ENCODE data around the gene BNC2.

BNC2 gene

GRCh38 chr9:16364347-16364746, 506.1 kb downstream of the BNC2 start:
- DNase-seq (ENCODE audit: low read depth) = no peak

GRCh38 chr9:16363916-16364315, 506.6 kb downstream of the BNC2 start:
- DNase-seq (ENCODE audit: low read depth) = no peak

- DNase-seq (ENCODE audit: low read depth) = no peak
These were observed 507.2 kb downstream of the BNC2 start for GRCh38 chr9:16363073-16363781.

- DNase-seq (ENCODE audit: low read depth) = no peak
These were observed 508.5 kb downstream of the BNC2 start for GRCh38 chr9:16361939-16362338.

- DNase-seq (ENCODE audit: low read depth) = no peak
These were observed 509.4 kb downstream of the BNC2 start for GRCh38 chr9:16361118-16361517.

GRCh38 chr9:16360247-16360646, 510.2 kb downstream of the BNC2 start:
- DNase-seq (ENCODE audit: low read depth) = no peak

All from stimulated activated CD8-positive, alpha-beta memory T cell treated with anti-CD3 and anti-CD28 coated beads, Interleukin-12 subunit alpha, Interleukin-12 subunit beta, amount 100 ng/mL, for 4 hours (primary cell).